ENCODE results near the gene PRSS8. TPM values are rescaled to one million over a fixed set of nuclear protein-coding genes. Genes with fewer than 3 reads are reported as not detected.

The PRSS8 gene
- total RNA-seq, 1 experiment from 2014 or later: 42.6 TPM

- Histone ChIP-seq H3K27ac (ENCODE audit: low read depth, low read length) (peak overlapping the region; percentile 72), H3K36me3 (ENCODE audit: control insufficient read depth in 1 of 2, insufficient read depth in 2 of 2, low read length in 2 of 2) (no peaks in the 10 kb centered on the region), H3K4me3 (replicated peaks in 1 of 2; ENCODE audit: low read depth in 1 of 2, low read length in 2 of 2) (peak overlapping the region; percentile 30 to 48), H3K4me1 (ENCODE audit: control insufficient read depth in 1 of 2, insufficient read depth in 2 of 2, low read length in 2 of 2) (peaks cover 36 to 53% of the 10 kb centered on the region in 2 experiments), H3K4me2 (ENCODE audit: low read length) (peak overlapping the region; percentile 80), H3K9ac (ENCODE audit: low read length) (peak overlapping the region; percentile 69), H3K9me2 (ENCODE audit: insufficient read depth) (no peaks in the 10 kb centered on the region), H3K79me2 (ENCODE audit: insufficient read depth, low read length) (no peaks in the 10 kb centered on the region), H3K9me3 (ENCODE audit: control insufficient read depth in 1 of 2, insufficient read depth in 1 of 2, low read depth in 1 of 2, low read length in 2 of 2) (no peaks in the 10 kb centered on the region), H3K27me3 (ENCODE audit: insufficient read depth, low read length) (no peaks in the 10 kb centered on the region), H4K20me1 (ENCODE audit: insufficient read depth) (no peaks in the 10 kb centered on the region), H2AFZ (ENCODE audit: low read depth, low read length, poor library complexity, severe bottlenecking) (no peak overlapping the region)
- RAD21 ChIA-PET (ENCODE audit: low non-redundant PET in 1 of 2, low total read pairs in 2 of 2, uncharacterized antibody in 2 of 2, unreplicated experiment in 2 of 2): interaction anchor here (0.6 to 1.8 kb wide), 11 partner anchors 25 to 240 kb away, joined by 3 to 10 read pairs (median 4); partner anchors contain the start of genes HSD3B7 (in 2 of the 2), KAT8 (in 2 of the 2), ZNF646 (in 1 of the 2) and ZNF668 (in 1 of the 2)
- POLR2A ChIA-PET: interaction anchor here (0.6 to 9.9 kb wide), 13 partner anchors 8 to 1022 kb away, joined by 3 to 84 read pairs (median 4); partner anchors contain the start of genes FUS, HSD3B7 and KAT8
- DNase-seq (ENCODE audit: low read depth, low spot score) (peak; percentile 96), ATAC-seq (peak; percentile 85)
- no TSS peak for BruUV-seq (replicated peaks)
- intact Hi-C loops (cut with micrococcal nuclease): loop anchor here (1.0 kb wide), 2 partner anchors 25 to 48 kb away; partner anchors contain the start of genes KAT8 and VKORC1
- CTCF ChIA-PET: interaction anchor here (0.6 to 2.2 kb wide), 30 partner anchors 9 to 731 kb away, joined by 3 to 30 read pairs (median 5); partner anchors contain the start of genes ARMC5, HSD3B7, KAT8 and ZNF267
- TF ChIP-seq MAX (IDR thresholded peaks at IDR 0.05): no peak
- TF ChIP-seq SIN3A (IDR thresholded peaks at IDR 0.05; ENCODE audit: low read depth): no peak
- TF ChIP-seq, protein P1, sequence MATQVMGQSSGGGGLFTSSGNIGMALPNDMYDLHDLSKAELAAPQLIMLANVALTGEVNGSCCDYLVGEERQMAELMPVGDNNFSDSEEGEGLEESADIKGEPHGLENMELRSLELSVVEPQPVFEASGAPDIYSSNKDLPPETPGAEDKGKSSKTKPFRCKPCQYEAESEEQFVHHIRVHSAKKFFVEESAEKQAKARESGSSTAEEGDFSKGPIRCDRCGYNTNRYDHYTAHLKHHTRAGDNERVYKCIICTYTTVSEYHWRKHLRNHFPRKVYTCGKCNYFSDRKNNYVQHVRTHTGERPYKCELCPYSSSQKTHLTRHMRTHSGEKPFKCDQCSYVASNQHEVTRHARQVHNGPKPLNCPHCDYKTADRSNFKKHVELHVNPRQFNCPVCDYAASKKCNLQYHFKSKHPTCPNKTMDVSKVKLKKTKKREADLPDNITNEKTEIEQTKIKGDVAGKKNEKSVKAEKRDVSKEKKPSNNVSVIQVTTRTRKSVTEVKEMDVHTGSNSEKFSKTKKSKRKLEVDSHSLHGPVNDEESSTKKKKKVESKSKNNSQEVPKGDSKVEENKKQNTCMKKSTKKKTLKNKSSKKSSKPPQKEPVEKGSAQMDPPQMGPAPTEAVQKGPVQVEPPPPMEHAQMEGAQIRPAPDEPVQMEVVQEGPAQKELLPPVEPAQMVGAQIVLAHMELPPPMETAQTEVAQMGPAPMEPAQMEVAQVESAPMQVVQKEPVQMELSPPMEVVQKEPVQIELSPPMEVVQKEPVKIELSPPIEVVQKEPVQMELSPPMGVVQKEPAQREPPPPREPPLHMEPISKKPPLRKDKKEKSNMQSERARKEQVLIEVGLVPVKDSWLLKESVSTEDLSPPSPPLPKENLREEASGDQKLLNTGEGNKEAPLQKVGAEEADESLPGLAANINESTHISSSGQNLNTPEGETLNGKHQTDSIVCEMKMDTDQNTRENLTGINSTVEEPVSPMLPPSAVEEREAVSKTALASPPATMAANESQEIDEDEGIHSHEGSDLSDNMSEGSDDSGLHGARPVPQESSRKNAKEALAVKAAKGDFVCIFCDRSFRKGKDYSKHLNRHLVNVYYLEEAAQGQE (IDR thresholded peaks at IDR 0.05; ENCODE audit: low read depth): no peak
- TF ChIP-seq EZH2phosphoT487 (IDR thresholded peaks at IDR 0.05; ENCODE audit: borderline replicate concordance): no peak
- no peak for TF ChIP-seq EGR1 (IDR thresholded peaks at IDR 0.05; ENCODE audit: low read depth)
- no peak for TF ChIP-seq RAD21 (IDR thresholded peaks at IDR 0.05; ENCODE audit: low read depth)
- no peak for TF ChIP-seq POLR2A (IDR thresholded peaks at IDR 0.05; ENCODE audit: borderline replicate concordance, extremely low read depth, insufficient read depth, insufficient read length)
- no peak for TF ChIP-seq ATF3 (IDR thresholded peaks at IDR 0.05)
- no peak for TF ChIP-seq EZH2 (IDR thresholded peaks at IDR 0.05)
- no peak for TF ChIP-seq CEBPB (IDR thresholded peaks at IDR 0.05; ENCODE audit: low read depth)
- TF ChIP-seq JUND (IDR thresholded peaks at IDR 0.05): no peak
- TF ChIP-seq, protein P2, sequence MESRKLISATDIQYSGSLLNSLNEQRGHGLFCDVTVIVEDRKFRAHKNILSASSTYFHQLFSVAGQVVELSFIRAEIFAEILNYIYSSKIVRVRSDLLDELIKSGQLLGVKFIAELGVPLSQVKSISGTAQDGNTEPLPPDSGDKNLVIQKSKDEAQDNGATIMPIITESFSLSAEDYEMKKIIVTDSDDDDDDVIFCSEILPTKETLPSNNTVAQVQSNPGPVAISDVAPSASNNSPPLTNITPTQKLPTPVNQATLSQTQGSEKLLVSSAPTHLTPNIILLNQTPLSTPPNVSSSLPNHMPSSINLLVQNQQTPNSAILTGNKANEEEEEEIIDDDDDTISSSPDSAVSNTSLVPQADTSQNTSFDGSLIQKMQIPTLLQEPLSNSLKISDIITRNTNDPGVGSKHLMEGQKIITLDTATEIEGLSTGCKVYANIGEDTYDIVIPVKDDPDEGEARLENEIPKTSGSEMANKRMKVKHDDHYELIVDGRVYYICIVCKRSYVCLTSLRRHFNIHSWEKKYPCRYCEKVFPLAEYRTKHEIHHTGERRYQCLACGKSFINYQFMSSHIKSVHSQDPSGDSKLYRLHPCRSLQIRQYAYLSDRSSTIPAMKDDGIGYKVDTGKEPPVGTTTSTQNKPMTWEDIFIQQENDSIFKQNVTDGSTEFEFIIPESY (IDR thresholded peaks at IDR 0.05; ENCODE audit: extremely low read depth, insufficient replicate concordance, low read length): no peak
- no peak for TF ChIP-seq ZNF274 (IDR thresholded peaks at IDR 0.05; ENCODE audit: low read depth, low read length)
- TF ChIP-seq CBX3 (IDR thresholded peaks at IDR 0.05; ENCODE audit: low read depth): no peak
- peak; percentile 7; the same call in 1 of the 2 replicates for TF ChIP-seq POLR2AphosphoS5 (IDR thresholded peaks at IDR 0.05; ENCODE audit: low read depth, low read length)
- TF ChIP-seq TCF7L2 (IDR thresholded peaks at IDR 0.05; ENCODE audit: borderline replicate concordance, extremely low read depth, insufficient read depth, insufficient read length): no peak
- TF ChIP-seq SP1 (IDR thresholded peaks at IDR 0.05; ENCODE audit: low read depth): no peak
Observed at GRCh38 chr16:31142109-31143010, 6.8 kb upstream of the PRSS8 start.

Measured in HCT116 (cell line).